ENCODE data around the gene DNAL1. TPM values are rescaled to one million over a fixed set of nuclear protein-coding genes. Genes with fewer than 3 reads are reported as not detected.

DNAL1 gene
- total RNA-seq, 2 donors from 2014 or later = 22.9 to 30.5 TPM

DNA sequence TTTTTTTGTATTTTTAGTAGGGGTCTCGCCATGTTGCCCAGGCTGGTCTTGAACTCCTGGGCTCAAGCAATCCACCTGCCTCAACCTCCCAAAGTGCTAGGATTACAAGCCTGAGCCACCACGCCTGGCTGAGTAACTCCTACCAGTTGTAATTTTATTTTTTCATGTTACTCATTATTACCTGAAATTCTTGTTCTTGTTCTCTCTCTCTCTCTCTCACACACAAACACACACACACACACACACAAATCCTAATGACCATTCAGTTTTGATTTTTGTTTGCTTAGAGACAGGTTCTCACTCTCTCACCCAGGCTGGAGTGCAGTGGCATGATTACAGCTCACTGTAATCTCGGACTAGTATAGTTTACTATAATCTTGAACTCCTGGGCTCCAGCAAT, 30.2 kb downstream of the DNAL1 start:
- H3K36me3 Mint-ChIP-seq (ENCODE audit: low read depth) = peaks cover 30% of the 10 kb centered on the region
- Histone ChIP-seq H3K4me3 (ENCODE audit: low read length) (no peak overlapping the region), H3K27me3 (ENCODE audit: control insufficient read depth, insufficient read depth, low read length, poor library complexity, severe bottlenecking) (no peaks in the 10 kb centered on the region), H3K36me3 (ENCODE audit: control insufficient read depth, insufficient read depth, low read length) (peaks cover 40% of the 10 kb centered on the region), H3K27ac (ENCODE audit: low read depth, low read length) (no peak overlapping the region), H3K9ac (ENCODE audit: extremely low read depth, low read length, poor library complexity, severe bottlenecking) (no peak overlapping the region), H3K4me1 (ENCODE audit: control insufficient read depth, insufficient read depth, low read length) (no peaks in the 10 kb centered on the region), H3K9me3 (ENCODE audit: control insufficient read depth, low read length) (no peaks in the 10 kb centered on the region)
- no peaks in the 10 kb centered on the region for H3K9me3 Mint-ChIP-seq
- H3K27me3 Mint-ChIP-seq (ENCODE audit: insufficient read depth) = no peaks in the 10 kb centered on the region
- DNase-seq = no peak
- 95 to 100% methylated on average over 3 of the region's 3 CpGs for WGBS, 2 experiments (ENCODE audit: insufficient coverage in 1 of 2, insufficient read length in 1 of 2)
- H3K4me3 Mint-ChIP-seq = no peak overlapping the region
- H3K27ac Mint-ChIP-seq = no peak overlapping the region
- no peaks in the 10 kb centered on the region for H3K4me1 Mint-ChIP-seq
- TF ChIP-seq, protein P1, sequence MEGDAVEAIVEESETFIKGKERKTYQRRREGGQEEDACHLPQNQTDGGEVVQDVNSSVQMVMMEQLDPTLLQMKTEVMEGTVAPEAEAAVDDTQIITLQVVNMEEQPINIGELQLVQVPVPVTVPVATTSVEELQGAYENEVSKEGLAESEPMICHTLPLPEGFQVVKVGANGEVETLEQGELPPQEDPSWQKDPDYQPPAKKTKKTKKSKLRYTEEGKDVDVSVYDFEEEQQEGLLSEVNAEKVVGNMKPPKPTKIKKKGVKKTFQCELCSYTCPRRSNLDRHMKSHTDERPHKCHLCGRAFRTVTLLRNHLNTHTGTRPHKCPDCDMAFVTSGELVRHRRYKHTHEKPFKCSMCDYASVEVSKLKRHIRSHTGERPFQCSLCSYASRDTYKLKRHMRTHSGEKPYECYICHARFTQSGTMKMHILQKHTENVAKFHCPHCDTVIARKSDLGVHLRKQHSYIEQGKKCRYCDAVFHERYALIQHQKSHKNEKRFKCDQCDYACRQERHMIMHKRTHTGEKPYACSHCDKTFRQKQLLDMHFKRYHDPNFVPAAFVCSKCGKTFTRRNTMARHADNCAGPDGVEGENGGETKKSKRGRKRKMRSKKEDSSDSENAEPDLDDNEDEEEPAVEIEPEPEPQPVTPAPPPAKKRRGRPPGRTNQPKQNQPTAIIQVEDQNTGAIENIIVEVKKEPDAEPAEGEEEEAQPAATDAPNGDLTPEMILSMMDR (conservative IDR thresholded peaks at IDR 0.05) = no peak

DNA sequence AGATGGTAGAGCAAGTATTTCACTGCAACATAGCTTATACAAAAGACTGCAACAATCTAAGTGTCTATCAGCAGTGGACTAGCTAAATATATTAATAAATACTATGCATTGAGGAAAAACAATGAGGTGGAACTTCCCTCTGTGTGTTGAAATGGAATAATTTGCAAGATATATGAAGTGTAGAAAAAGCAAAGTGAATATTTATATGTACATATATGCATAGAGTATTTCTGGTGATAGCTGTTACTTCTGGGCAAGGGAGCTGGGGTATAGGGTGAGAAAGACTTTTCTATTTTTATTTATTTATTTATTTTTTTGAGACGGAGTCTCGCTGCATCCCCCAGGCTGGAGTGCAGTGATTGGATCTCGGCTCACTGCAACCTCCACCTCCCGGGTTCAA, 33.9 kb downstream of the DNAL1 start:
- Mint-ChIP-seq H3K27me3 (ENCODE audit: insufficient read depth) (no peaks in the 10 kb centered on the region), H3K9me3 (no peaks in the 10 kb centered on the region), H3K27ac (no peak overlapping the region), H3K4me1 (no peaks in the 10 kb centered on the region), H3K4me3 (no peak overlapping the region), H3K36me3 (ENCODE audit: low read depth) (peaks cover 24% of the 10 kb centered on the region)
- H3K36me3 ChIP-seq (ENCODE audit: control insufficient read depth, insufficient read depth, low read length) = peaks cover 17% of the 10 kb centered on the region
- WGBS, 2 experiments (ENCODE audit: insufficient coverage in 1 of 2, insufficient read length in 1 of 2) = 85 to 95% methylated on average over 2 to 4 of the region's 4 CpGs
- H3K4me3 ChIP-seq (ENCODE audit: low read length) = no peak overlapping the region
- TF ChIP-seq, protein P1 (conservative IDR thresholded peaks at IDR 0.05) = no peak
- H3K4me1 ChIP-seq (ENCODE audit: control insufficient read depth, insufficient read depth, low read length) = no peaks in the 10 kb centered on the region
- H3K9me3 ChIP-seq (ENCODE audit: control insufficient read depth, low read length) = peaks cover under 1% of the 10 kb centered on the region
- no peak overlapping the region for H3K9ac ChIP-seq (ENCODE audit: extremely low read depth, low read length, poor library complexity, severe bottlenecking)
- no peak overlapping the region for H3K27ac ChIP-seq (ENCODE audit: low read depth, low read length)
- no peaks in the 10 kb centered on the region for H3K27me3 ChIP-seq (ENCODE audit: control insufficient read depth, insufficient read depth, low read length, poor library complexity, severe bottlenecking)
- DNase-seq = no peak

DNA sequence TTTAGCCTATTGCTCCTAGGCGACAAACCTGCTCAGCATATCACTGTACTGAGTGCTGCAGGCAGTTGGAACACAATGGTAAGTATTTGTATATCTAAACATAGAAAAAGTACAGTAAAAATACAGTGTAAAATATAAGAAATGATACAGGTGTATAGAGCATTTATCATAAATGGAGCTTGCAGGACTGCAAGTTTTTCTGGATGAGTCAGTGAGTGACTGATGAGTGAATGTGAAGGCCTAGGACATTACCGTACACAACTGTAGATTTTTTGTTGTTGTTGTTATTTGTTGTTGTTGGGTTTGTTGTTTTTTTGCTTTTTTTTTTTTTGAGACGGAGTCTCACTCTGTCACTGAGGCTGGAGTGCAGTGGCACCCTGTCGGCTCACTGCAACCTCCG, 36.0 kb downstream of the DNAL1 start:
- Histone ChIP-seq H3K36me3 (ENCODE audit: control insufficient read depth, insufficient read depth, low read length) (peaks cover 15% of the 10 kb centered on the region), H3K9me3 (ENCODE audit: control insufficient read depth, low read length) (peaks cover 5% of the 10 kb centered on the region), H3K27ac (ENCODE audit: low read depth, low read length) (no peak overlapping the region), H3K4me1 (ENCODE audit: control insufficient read depth, insufficient read depth, low read length) (no peaks in the 10 kb centered on the region), H3K9ac (ENCODE audit: extremely low read depth, low read length, poor library complexity, severe bottlenecking) (no peak overlapping the region), H3K27me3 (ENCODE audit: control insufficient read depth, insufficient read depth, low read length, poor library complexity, severe bottlenecking) (no peaks in the 10 kb centered on the region), H3K4me3 (ENCODE audit: low read length) (no peak overlapping the region)
- TF ChIP-seq, protein P1 (conservative IDR thresholded peaks at IDR 0.05) = no peak
- no peaks in the 10 kb centered on the region for H3K9me3 Mint-ChIP-seq
- WGBS, 2 experiments (ENCODE audit: insufficient coverage in 1 of 2, insufficient read length in 1 of 2) = 94% methylated on average over 3 to 5 of the region's 5 CpGs
- DNase-seq = no peak
- no peak overlapping the region for H3K27ac Mint-ChIP-seq
- H3K4me3 Mint-ChIP-seq = no peak overlapping the region
- H3K36me3 Mint-ChIP-seq (ENCODE audit: low read depth) = peaks cover 24% of the 10 kb centered on the region
- no peaks in the 10 kb centered on the region for H3K27me3 Mint-ChIP-seq (ENCODE audit: insufficient read depth)
- H3K4me1 Mint-ChIP-seq = no peaks in the 10 kb centered on the region

All from endodermal cell (in vitro differentiated cells).